Measurements from ENCODE around the gene CMTM6.
"Not testable (repeated sequence)": the region's sequence is repeated elsewhere in the genome, so short reads cannot be mapped to it uniquely, and the experiment has no call there.

GRCh38 chr3:32462191-32462986 lies 40.3 kb downstream of the CMTM6 start:
- not testable (repeated sequence) for TF ChIP-seq EZH2 (IDR thresholded peaks at IDR 0.05; ENCODE audit: insufficient read depth, low read length); CTCF (IDR thresholded peaks at IDR 0.05; ENCODE audit: insufficient read depth, low read depth, low read length)

Data from astrocyte (in vitro differentiated cells and primary cell).